GM23338 (cell line): Measurements from ENCODE around the gene ACTR2.

Experiments used
- CREB1 ChIP-seq: fragments of 250-450 bp; sonication (Bioruptor Pico); IDR thresholded peaks from 2 replicates; pipeline ENCODE4 v1.5.0; 2020; ENCODE audit warnings: low read depth, mild to moderate bottlenecking, moderate library complexity
- CTCF ChIP-seq, 2 experiments: fragments of 200-600 bp in 1 of 2; sonication (generic) in 1 of 2; conservative IDR thresholded peaks; 2 replicates each; pipeline versions ENCODE4 v1.5.1 to v1.6.1; 2016 to 2017; ENCODE audit warnings: antibody characterized with exemption in 2 of 2, low read depth in 2 of 2, mild to moderate bottlenecking in 2 of 2, moderate library complexity in 1 of 2
- EZH2 ChIP-seq: fragments of 200-600 bp; sonication (generic); IDR thresholded peaks from one replicate; pipeline ENCODE4 v1.8.0; 2017; ENCODE audit warnings: antibody characterized with exemption, mild to moderate bottlenecking, low read depth; ENCODE audit not compliant: unreplicated experiment
- EZH2phosphoT487 ChIP-seq: fragments of 200-600 bp; sonication (generic); IDR thresholded peaks from one replicate; pipeline ENCODE4 v1.8.1; 2018; ENCODE audit warnings: antibody characterized with exemption; ENCODE audit not compliant: unreplicated experiment
- JUNB ChIP-seq: IDR thresholded peaks from one replicate; pipeline ENCODE4 v1.6.1; 2016; ENCODE audit warnings: antibody characterized with exemption; ENCODE audit not compliant: unreplicated experiment
- POLR2AphosphoS5 ChIP-seq: IDR thresholded peaks from 2 replicates; pipeline ENCODE4 v1.6.1; 2016; ENCODE audit warnings: antibody characterized with exemption, low read depth
- REST ChIP-seq: IDR thresholded peaks from one replicate; pipeline ENCODE4 v1.6.1; 2018; ENCODE audit warnings: antibody characterized with exemption; ENCODE audit not compliant: unreplicated experiment
- TF ChIP-seq, protein P1 (sequence below): IDR thresholded peaks from 2 replicates; pipeline ENCODE4 v1.6.1; 2016; ENCODE audit warnings: antibody characterized with exemption

GRCh38 chr2:65186093-65186868 lies 41.4 kb upstream of the ACTR2 start:
- no peak for TF ChIP-seq REST
- TF ChIP-seq POLR2AphosphoS5 = no peak
- no peak for TF ChIP-seq CTCF (conservative IDR thresholded peaks at IDR 0.05; ENCODE audit: low read depth in 2 of 2)
- no peak for TF ChIP-seq EZH2
- TF ChIP-seq, protein P1, sequence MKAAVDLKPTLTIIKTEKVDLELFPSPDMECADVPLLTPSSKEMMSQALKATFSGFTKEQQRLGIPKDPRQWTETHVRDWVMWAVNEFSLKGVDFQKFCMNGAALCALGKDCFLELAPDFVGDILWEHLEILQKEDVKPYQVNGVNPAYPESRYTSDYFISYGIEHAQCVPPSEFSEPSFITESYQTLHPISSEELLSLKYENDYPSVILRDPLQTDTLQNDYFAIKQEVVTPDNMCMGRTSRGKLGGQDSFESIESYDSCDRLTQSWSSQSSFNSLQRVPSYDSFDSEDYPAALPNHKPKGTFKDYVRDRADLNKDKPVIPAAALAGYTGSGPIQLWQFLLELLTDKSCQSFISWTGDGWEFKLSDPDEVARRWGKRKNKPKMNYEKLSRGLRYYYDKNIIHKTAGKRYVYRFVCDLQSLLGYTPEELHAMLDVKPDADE = no peak
- no peak for TF ChIP-seq JUNB
- no peak for TF ChIP-seq CREB1 (CRISPR knock-in tag)
- no peak for TF ChIP-seq EZH2phosphoT487
